NCI-H82 treated with DMSO at 0.1 percent for 48 hours (cell line): Measurements from ENCODE around the gene DISP3.

Experiments
- DNase-seq: peaks from one replicate; lab custom pipeline; 2025; ENCODE audit not compliant: unreplicated experiment; lab: John Stamatoyannopoulos, UW

The DISP3 gene

GRCh38 chr1:11514366-11514765, 35.4 kb downstream of the DISP3 start:
- DNase-seq, result no peak

DNA sequence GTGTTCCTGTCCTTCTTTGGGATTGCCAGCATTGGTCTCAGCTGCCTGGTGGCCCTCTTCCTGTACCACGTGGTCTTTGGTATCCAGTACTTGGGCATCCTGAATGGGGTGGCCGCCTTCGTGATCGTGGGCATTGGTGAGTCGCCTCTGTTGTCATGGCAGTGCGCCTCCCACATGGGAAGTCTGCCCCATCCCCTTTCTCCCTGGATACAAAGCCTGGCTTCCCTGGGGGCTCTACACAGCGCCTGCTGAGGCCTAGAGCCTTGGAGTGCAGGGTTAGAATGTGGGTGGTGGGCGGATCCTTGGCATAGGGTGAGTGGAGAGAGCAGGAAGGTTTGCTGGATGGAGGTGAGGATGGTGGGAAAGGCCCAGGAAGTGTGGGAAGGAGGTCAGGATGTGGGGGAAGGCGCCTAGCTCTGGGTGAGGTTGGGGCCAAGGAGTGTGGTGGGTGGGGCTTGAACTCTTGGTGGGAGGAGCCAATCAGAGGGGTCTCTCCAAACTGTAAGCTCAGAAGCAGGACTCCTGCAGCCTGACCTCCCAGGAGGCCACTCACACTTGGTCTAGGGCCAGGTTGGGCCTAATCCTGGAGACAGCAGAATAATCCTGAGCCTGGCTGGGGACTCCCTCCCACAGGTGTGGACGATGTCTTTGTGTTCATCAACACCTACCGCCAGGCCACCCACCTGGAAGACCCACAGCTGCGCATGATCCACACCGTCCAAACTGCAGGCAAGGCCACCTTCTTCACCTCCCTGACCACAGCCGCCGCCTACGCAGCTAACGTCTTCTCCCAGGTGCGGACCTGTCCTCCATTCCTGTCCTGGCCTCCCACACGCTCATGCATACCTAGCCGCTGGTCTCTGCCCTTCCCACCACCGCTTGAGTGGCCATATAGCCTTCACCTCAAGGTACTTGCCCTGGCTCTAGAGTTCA, 36.7 kb downstream of the DISP3 start:
- DNase-seq, result no peak

GRCh38 chr1:11516961-11517635, 38.1 kb downstream of the DISP3 start:
- DNase-seq, result no peak

DNA sequence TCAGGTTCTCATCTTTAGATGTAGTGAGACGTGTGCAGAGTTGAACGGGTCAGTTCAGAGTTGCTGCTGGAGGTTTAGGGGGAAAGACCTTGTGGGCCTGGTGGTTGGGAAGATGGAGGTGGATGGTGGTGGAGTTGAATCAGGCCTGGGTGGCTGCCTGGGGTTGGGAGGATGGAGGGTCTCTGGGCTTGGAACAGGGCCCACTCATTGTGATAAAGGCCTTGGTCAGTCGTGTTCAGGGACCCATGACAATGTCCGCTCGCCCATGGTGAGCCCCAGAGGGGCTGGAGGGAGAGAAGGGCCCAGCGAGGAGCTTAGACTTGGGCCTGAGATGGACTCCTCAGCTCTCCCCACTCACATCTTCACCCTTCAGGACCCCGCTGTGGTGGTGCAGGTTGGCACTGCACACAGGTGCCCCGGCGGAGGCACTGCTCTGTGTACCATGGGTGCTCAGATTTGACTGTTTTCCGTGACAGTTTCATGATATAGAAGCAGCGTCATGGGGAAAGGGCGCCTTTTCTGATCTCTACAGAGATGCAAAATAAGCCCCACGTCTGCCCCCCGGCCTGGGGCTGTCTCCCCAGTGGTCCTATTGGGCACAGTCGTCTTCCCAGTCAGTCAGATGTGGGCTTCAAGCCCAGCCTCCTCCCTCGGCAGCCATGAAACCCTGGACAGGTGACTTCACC, 39.2 kb downstream of the DISP3 start:
- no peak for DNase-seq

DNA sequence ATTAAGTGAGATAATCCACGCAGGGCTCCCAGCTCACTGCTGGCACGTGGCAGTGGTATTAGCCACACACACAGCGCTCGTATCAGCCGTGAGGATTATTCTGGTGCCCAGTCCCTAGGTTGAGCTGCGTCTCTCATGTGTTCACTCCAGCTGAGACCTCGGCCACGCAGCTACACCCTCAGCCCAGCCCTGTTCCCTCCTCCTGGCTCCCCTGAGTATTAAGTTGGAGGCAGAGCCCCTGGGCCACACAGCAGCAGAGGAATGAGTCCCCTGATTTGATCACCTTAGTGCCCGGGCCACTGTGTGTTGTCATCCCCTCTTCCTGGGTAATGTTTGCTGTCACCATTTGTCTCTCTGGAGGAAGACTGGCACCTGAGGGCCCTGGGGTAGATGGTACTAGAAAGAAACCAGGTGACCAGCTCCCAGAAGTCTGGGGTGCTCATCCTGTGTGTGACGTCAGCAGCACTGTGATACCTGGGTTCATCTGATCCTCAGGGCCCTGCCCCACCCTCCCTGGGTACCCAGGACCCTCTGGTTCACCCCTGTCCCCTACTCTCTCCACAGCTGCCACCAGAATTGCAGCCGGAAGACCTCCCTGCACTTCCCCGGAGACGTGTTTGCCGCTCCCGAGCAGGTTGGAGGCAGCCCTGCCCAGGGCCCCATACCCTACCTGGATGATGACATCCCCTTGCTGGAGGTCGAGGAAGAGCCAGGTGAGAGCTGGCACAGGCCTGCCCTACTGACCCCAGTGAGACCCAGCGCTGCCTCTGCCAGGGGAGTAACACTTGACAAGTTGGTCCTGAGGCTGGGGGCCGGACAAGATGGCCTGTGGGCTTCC, 40.1 kb downstream of the DISP3 start:
- DNase-seq, result peak; percentile 22

- DNase-seq, result no peak
Observed at GRCh38 chr1:11519629-11520031, 40.7 kb downstream of the DISP3 start.

DNA sequence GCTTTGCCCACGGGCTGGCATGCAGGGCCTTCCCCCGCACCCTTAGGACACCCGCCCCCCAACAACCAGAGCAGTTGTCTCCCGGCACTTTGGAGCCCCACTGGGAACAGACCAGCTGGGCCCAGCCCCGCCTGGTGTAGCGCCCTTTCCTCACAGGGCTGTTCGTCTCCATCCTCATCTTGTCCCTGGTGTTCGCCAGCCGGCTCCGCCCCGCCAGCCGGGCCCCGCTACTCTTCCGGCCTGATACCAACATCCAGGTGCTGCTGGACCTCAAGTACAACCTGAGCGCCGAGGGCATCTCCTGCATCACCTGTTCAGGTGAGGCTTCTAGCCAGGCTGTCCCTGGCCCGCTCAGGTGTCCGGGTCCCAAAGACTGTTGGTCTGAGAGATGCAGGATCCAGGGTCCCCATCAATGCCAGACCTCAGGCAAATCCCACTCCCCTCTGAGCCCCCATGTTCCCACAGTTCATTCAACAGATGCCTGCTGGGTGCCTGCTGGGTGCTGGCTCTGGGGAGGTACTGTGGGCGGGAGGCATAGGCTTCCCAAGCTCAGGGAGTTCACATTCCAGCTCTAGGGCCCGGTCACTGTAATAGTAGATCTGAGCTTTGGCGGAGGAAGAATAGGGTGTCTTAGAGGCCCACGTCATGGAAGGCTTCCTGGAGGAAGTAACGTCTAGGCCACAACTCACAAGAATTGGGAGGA, 41.7 kb downstream of the DISP3 start:
- no peak for DNase-seq

GRCh38 chr1:11521582-11522399, 42.8 kb downstream of the DISP3 start:
- DNase-seq, result no peak

- no peak for DNase-seq
Observed at GRCh38 chr1:11522400-11523235, 43.7 kb downstream of the DISP3 start.

DNA sequence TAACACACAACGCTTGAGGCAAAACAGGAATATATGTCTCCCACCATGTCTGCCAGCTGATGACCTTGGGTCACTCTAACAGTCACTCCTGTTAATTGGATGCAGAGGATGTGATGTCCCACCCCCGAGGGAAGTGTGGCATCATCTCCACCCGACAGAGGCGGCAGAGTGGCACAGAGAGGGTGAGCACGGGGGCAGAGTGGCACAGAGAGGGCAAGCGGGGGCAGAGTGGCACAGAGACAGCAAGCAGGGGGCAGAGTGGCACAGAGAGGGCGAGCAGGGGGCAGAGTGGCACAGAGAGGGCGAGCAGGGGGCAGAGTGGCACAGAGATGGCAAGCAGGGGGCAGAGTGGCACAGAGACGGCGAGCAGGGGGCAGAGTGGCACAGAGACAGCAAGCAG, 44.3 kb downstream of the DISP3 start:
- no peak for DNase-seq

- DNase-seq, result no peak
Observed at GRCh38 chr1:11523746-11524464, 45.0 kb downstream of the DISP3 start.

GRCh38 chr1:11524465-11525150, 45.7 kb downstream of the DISP3 start:
- DNase-seq, result no peak

GRCh38 chr1:11525151-11525505, 46.2 kb downstream of the DISP3 start:
- DNase-seq, result no peak

GRCh38 chr1:11525516-11525915, 46.6 kb downstream of the DISP3 start:
- no peak for DNase-seq

DNA sequence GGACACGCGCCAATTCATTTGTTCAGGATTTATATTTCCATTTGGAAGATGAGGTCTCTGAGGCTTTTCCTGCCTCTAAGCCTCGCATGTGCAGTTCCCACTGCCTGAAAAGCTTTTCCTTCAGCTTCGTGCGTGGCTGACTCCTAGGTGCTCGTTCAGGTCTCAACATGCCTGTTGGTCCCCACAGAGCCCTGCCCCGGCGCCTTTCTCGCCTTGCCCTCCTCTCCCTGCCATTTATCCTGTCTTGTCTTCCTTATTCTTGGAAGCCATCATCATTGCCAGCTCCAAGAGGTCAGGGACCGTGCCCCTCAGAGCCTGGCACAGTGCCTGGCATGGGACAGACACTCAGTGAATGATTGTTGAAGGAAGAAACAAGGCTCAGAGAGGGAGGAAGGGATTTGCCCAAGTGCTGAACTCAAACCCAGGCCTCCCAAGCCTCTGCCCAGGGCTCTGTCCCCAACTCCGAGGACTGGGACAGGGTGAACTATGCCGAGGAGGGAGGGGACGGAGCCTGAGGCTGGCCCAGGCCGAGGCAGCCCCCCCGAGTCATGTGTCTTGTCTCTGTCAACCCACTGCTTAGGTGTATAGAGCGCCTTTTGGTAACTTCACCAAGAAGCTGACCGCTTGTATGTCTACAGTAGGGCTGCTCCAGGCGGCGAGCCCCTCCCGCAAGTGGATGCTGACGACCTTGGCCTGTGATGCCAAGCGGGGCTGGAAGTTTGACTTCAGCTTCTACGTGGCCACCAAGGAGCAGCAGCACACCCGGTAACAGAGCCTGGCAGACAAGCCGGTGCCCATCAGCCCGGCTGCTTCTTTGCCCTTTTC, 47.3 kb downstream of the DISP3 start:
- DNase-seq, result no peak
